HPDE6-E6E7 (cell line): ENCODE data around the gene GOT1.

Experiments
- DNase-seq: peaks from one replicate; pipeline ENCODE4 v3.0.0; 2011; ENCODE audit warnings: missing footprints; ENCODE audit errors: extremely low spot score

The GOT1 gene

GRCh38 chr10:99395750-99396445 is 34.5 kb downstream of the GOT1 start:
- peak; percentile 66 for DNase-seq

- DNase-seq: peak; percentile 32
Measured at GRCh38 chr10:99394761-99395386, 35.5 kb downstream of the GOT1 start.

- peak; percentile 62 for DNase-seq
Measured at GRCh38 chr10:99394256-99394655, 36.2 kb downstream of the GOT1 start.

DNA sequence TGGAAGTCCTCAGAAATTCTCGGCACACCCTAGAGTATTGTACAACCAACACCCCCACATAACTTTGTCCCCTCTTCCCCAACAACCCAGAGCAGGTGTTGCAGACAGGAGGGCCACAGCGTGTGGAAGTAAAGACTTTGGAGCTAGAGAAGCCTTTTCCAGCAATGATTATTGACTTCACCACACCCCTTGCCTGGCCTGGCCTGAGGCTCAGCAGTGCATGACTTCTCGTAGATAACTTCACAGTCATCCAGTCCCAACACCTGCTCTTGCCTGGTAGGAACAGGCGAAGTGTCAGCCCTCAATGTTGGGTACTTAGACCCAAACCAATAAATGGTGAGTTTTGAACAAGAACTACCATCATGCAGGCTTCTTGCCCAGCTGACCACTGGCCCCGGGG is 36.7 kb downstream of the GOT1 start:
- no peak for DNase-seq

DNA sequence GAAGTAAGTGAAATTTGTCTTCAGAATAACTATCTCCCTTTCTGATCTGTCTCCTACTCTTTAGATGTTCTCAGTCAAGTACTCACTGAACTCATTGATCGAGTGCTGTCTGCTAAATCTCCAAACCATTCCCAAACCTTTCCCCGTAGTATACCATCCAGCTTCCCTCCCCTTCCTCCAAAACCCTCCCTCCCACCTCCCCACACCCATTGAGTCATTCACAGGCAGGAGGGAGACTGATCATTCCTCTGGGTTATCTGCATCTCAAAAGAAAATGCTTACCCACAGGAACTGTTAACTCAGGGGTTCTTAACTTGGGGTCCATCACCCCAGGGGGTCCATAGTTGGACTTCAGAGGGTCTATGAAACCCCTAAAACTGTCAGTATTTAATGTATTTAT is 37.4 kb downstream of the GOT1 start:
- DNase-seq: no peak

GRCh38 chr10:99391346-99391745 is 39.1 kb downstream of the GOT1 start:
- DNase-seq: no peak

DNA sequence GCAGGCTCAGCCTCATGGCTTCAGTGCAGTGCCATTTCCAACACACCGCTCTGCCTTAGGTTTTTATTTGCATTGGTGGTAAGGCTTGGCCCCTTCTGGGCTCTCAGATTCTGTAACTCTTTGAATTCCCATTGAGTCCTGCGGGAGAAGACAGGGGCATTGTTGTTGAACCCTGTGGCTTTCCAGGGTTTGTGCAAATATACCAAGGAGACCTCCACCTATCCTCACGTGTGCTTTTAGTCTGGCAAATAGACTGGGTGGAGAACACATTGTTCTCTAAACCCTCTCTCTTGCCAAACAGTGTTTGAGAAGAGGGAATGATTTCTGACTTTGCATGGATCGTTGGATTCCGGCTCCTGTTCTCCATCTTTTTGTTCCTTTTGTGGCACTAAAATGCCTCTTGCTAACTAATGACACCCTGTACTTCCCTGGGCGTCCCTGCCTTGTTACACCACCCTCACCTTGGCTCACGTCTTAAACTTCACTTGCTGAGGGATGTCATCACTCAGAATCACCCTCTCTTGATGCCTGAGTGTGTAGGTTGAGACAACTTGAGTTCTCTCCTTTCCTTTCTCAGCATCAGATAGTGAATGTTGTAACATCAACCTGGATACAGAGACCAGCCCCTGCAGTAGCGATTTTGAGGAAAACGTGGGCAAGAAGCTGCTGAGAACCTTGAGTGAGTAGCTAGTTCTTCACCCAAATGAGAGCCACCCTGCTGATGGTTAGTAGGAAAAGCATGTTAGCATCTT is 40.5 kb downstream of the GOT1 start:
- DNase-seq: no peak

GRCh38 chr10:99387541-99387940 is 42.9 kb downstream of the GOT1 start:
- DNase-seq: no peak

DNA sequence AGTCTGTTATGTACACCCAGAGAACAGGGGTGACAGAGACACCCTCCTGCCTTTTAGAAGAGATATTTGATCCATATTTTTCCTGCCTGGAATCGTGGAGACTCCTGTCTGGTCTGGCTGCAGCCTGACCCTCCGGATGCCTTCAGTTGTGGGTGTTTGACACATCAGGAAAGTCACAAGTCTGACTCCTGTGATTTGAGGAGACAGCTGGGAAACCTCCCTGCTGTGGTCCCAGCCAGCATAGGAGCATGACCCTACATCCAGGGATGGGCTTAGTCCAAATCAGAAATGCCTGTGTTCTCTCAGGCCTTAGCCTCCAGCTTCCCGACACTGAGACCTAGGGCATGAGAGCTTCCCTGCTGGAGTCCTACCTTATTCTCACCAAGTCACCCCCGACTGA is 43.4 kb downstream of the GOT1 start:
- DNase-seq: no peak

DNA sequence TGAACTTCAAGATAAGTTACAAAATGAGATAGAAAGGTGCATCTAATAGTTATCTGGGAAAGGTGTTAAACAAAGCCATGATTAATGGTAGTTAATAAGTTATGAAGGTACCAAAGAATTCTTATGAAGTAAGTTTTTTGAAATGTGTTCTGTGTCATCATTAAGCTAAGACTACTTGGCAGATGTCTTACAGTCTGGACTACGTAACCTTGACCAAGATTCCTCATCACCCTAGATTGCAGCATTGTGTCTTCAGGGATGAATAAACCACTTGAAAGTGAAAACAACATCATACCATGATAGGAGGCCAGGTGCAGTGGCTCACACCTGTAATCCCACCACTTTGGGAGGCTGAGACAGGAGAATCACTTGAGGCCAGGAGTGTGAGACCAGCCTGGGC is 48.2 kb downstream of the GOT1 start:
- DNase-seq: no peak

DNA sequence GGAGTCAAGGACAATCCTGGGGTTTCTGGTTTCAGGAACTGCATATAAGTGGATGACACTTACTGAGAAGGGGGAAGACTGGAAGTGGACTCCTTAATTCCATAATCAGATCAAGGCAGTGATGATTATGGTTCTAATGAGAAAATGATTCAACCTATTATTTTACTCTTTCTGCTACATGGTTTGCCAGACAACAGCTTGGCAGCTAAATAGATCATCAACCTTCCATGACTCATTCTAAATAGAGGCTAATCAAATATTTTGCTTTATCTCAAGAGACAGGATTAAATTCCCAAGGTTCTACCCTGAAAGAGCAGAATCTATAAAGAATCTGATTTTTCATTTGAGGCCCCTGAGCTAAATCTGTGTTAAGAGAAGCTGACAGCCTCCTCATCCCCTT is 55.0 kb downstream of the GOT1 start:
- no peak for DNase-seq

DNA sequence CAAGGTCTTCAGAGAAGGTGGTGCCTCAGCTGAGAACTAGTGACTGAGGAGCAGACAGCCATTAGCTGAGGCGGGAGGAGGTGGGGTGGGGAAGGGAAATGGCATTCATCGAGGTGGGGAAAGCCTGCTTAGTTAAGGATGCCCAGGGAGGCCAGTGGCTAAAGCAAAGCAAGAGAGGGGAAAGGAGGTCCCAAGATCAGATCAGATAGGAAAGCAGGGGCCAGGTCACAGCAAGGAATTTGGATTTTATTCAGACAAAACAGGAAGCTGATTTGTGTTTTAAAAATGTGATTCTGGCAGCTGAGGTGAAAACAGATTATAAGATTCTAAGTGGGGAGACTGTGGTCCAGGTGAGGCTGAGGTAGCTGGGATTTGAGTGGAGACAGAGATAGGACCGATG is 55.5 kb downstream of the GOT1 start:
- no peak for DNase-seq

DNA sequence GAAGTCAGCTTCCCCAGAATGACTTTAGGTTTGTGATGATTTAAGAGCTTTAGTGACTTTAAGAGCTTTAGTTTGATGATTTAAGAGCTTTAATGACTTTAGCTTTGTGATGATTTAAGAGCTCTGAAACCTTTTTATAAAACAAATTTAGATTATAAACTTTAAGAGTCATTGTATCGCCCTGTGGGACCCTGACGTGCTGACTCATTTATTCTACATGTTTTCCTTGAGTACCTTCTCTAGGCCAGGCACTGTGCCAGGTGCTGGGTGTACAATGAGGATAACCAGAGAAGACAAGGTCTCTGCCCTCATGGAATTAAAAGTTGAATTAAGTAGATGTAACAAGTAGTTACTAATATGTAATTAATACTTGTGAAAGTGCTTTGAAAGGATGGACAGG is 55.9 kb downstream of the GOT1 start:
- no peak for DNase-seq

DNA sequence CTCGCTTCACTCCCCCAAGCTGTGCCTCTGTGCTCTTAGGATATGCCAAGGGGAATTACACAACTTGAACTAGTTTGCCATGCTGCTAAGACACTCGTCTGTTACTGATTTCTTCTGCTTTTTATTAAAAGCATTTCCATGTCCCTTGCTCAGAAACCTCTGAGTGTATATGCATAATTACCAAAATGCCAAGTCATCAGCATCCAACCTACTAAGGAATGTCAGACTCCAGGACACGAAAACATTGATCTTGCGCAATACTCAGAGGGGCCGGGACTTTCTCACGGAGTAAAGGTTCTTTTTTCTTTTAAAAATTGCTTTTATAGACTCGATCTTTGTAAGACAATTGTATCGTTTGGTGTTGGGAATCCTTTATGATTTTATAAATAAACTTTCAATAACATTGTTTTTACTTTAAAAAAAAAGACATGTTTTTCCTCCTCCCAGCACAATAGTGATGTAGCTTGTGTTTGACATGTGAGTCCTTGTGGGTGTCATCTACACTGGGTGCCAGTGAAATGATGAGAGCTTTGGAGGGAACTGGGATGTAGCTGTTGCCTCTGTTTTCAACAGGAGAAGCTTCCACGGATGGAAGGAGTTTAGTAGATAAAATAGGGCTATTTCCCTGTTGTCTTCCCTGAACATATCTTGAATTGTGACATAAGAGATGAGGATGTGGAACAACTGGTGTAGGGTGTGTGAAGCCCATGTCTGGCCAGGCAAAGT is 57.7 kb downstream of the GOT1 start:
- DNase-seq: no peak

GRCh38 chr10:99370993-99371392 is 59.4 kb downstream of the GOT1 start:
- peak; percentile 45 for DNase-seq

GRCh38 chr10:99369551-99369950 is 60.9 kb downstream of the GOT1 start:
- DNase-seq: no peak

DNA sequence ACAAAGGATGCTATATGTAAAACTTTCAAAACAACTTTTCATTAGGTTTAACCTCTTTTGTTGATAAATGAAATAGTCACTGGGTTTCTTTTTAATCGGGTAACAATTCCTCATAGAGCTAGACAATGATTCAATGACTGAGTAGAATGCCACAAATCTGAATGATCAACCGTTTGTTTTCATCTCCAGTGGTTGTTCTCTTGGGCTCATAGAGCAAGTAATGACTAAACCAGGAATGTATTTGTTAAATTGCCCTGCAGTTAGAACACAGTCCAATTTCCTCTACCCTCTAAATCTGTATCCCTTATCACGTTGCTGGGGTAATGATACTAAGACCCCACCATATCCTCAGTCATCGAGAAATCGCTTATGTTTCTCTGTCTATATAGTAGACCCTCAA is 61.3 kb downstream of the GOT1 start:
- no peak for DNase-seq

- no peak for DNase-seq
Measured at GRCh38 chr10:99368646-99369045, 61.8 kb downstream of the GOT1 start.

DNA sequence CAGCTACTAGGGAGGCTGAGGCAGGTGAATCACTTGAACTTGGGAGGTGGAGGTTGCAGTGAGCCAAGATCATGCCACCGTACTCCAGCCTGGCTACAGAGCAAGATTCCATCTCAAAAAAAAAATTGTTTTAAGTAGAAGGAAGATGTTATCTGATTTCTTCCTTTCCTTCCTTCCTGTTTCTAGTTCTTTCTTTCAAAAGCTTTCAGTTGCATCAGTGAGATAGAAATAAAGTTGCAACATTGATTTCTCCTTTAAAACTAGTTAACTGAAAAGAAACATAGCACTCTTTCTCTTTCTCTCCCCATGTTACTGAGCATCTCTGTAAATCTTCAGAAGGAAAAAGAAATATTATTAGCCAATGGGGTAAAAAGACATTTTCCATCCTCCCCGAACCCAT is 63.8 kb downstream of the GOT1 start:
- DNase-seq: no peak

GRCh38 chr10:99365736-99366135 is 64.7 kb downstream of the GOT1 start:
- DNase-seq: no peak

DNA sequence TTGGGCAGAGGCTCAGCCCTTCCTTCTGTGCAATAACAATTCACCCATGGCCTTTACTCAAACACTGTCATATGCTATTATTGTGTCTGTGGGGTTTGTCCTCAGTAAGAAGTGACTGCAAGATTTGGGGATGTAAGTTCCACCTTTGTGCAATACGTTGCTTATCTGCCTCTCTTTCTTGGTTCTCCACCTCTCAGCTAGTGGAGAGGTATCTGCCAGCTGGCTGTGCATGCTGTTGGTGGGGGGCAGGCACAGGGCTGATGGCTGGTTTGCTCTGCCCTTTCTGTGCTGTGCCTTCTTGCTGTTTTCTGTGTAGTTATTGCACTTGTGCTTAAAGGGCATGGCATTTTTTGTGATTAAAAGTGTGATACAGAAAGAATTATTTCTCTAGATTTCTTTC is 65.1 kb downstream of the GOT1 start:
- DNase-seq: no peak

GRCh38 chr10:99364125-99364524 is 66.3 kb downstream of the GOT1 start:
- no peak for DNase-seq
